Suprapubic skin (tissue), 4 donors: ENCODE measurements around the gene SHLD1. TPM values are rescaled to one million over a fixed set of nuclear protein-coding genes. Genes with fewer than 3 reads are reported as not detected.

ENCODE experiments used
- DNase-seq, 2 donors: peaks; one replicate each; pipeline ENCODE4 v3.0.0-alpha.2; 2019; ENCODE audit warnings: low spot score in 2 of 2
- H3K27ac ChIP-seq: fragments of 200-600 bp; sonication (generic); one replicate; pipeline ENCODE4 v1.5.1; 2019
- H3K27me3 ChIP-seq: fragments of 200-600 bp; sonication (generic); one replicate; pipeline ENCODE4 v1.5.1; 2019
- H3K36me3 ChIP-seq: fragments of 200-600 bp; sonication (generic); one replicate; pipeline ENCODE4 v1.5.1; 2019
- H3K4me1 ChIP-seq: fragments of 200-600 bp; sonication (generic); one replicate; pipeline ENCODE4 v1.5.1; 2019
- H3K4me3 ChIP-seq: fragments of 200-600 bp; sonication (generic); one replicate; pipeline ENCODE4 v1.5.1; 2019; ENCODE audit warnings: mild to moderate bottlenecking
- H3K9me3 ChIP-seq: fragments of 200-600 bp; sonication (generic); one replicate; pipeline ENCODE4 v1.5.1; 2019
- CTCF ChIP-seq, 2 donors: fragments of 200-600 bp in 1 of 2; fragments of 450-650 bp in 1 of 2; sonication (generic) in 1 of 2; IDR thresholded peaks; one replicate each; pipeline ENCODE4 v1.5.1; 2016 to 2019; ENCODE audit warnings: antibody characterized with exemption in 2 of 2, mild to moderate bottlenecking in 1 of 2, moderate library complexity in 1 of 2
- EP300 ChIP-seq: sonication (generic); formaldehyde crosslinking; IDR thresholded peaks from one replicate; pipeline ENCODE4 v1.6.1; 2017; ENCODE audit warnings: antibody characterized with exemption
- POLR2A ChIP-seq, 2 donors: fragments of 450-650 bp; IDR thresholded peaks; one replicate each; pipeline ENCODE4 v1.6.1; 2017; ENCODE audit warnings: antibody characterized with exemption in 2 of 2, mild to moderate bottlenecking in 2 of 2, moderate library complexity in 2 of 2
- POLR2AphosphoS5 ChIP-seq, 3 donors: sonication (generic); formaldehyde crosslinking; IDR thresholded peaks; one replicate each; pipeline ENCODE4 v1.6.1; 2017; ENCODE audit warnings: antibody characterized with exemption in 3 of 3
- WGBS: methylation state at CpG from one replicate; pipeline ENCODE4 v1.1.5; 2018; 5-methylcytosine and 5-hydroxymethylcytosine counted together
- total RNA-seq, 4 donors: library from RNA; depleted of rRNA; stranded (reverse); fragments of >200 nt; gene quantifications; one replicate each; pipeline ENCODE4 v1.1.0, GENCODE V29; 2016

The SHLD1 gene
- total RNA-seq, 4 donors from 2014 or later = 3.3 to 3.9 (median 3.7) TPM

- Histone ChIP-seq H3K4me1 (no peaks in the 10 kb centered on the region), H3K4me3 (no peak overlapping the region), H3K36me3 (no peaks in the 10 kb centered on the region), H3K27ac (no peak overlapping the region), H3K9me3 (no peaks in the 10 kb centered on the region), H3K27me3 (no peaks in the 10 kb centered on the region)
- TF ChIP-seq POLR2AphosphoS5 (IDR thresholded peaks at IDR 0.05) (no peak), POLR2A (IDR thresholded peaks at IDR 0.05) (no peak), EP300 (no peak), CTCF (IDR thresholded peaks at IDR 0.05) (no peak)
- 67% methylated on average over 1 of the region's 1 CpG for WGBS
- no peak for DNase-seq
These were observed 149.2 kb downstream of the SHLD1 start for GRCh38 chr20:5899444-5899843.

GRCh38 chr20:5900908-5901307 lies 150.7 kb downstream of the SHLD1 start:
- Histone ChIP-seq H3K4me3 (no peak overlapping the region), H3K36me3 (no peaks in the 10 kb centered on the region), H3K27me3 (no peaks in the 10 kb centered on the region), H3K4me1 (no peaks in the 10 kb centered on the region), H3K27ac (no peak overlapping the region), H3K9me3 (no peaks in the 10 kb centered on the region)
- WGBS = 84% methylated on average over 1 of the region's 1 CpG
- TF ChIP-seq POLR2AphosphoS5 (IDR thresholded peaks at IDR 0.05) (no peak), POLR2A (IDR thresholded peaks at IDR 0.05) (no peak), EP300 (no peak), CTCF (IDR thresholded peaks at IDR 0.05) (no peak)
- no peak for DNase-seq

GRCh38 chr20:5908981-5909380 lies 158.8 kb downstream of the SHLD1 start:
- no peak overlapping the region for H3K4me3 ChIP-seq
- DNase-seq = no peak
- 70% methylated on average over 2 of the region's 2 CpGs for WGBS
- H3K36me3 ChIP-seq = no peaks in the 10 kb centered on the region
- H3K27ac ChIP-seq = no peak overlapping the region
- H3K27me3 ChIP-seq = peaks cover 39% of the 10 kb centered on the region
- no peaks in the 10 kb centered on the region for H3K9me3 ChIP-seq
- peaks cover 6% of the 10 kb centered on the region for H3K4me1 ChIP-seq
- TF ChIP-seq EP300 (no peak), POLR2A (IDR thresholded peaks at IDR 0.05) (no peak), CTCF (IDR thresholded peaks at IDR 0.05) (no peak), POLR2AphosphoS5 (IDR thresholded peaks at IDR 0.05) (no peak)

- Histone ChIP-seq H3K36me3 (no peaks in the 10 kb centered on the region), H3K27me3 (peaks cover 39% of the 10 kb centered on the region), H3K4me3 (no peak overlapping the region), H3K4me1 (peaks cover 6% of the 10 kb centered on the region), H3K27ac (no peak overlapping the region), H3K9me3 (no peaks in the 10 kb centered on the region)
- 63% methylated on average over 6 of the region's 6 CpGs for WGBS
- TF ChIP-seq POLR2AphosphoS5 (IDR thresholded peaks at IDR 0.05) (no peak), CTCF (IDR thresholded peaks at IDR 0.05) (no peak), POLR2A (IDR thresholded peaks at IDR 0.05) (no peak), EP300 (no peak)
- no peak for DNase-seq
These were observed 160.0 kb downstream of the SHLD1 start for GRCh38 chr20:5910186-5910585.

- no peaks in the 10 kb centered on the region for H3K36me3 ChIP-seq
- no peak for DNase-seq
- peaks cover 6% of the 10 kb centered on the region for H3K4me1 ChIP-seq
- 88% methylated on average over 2 of the region's 2 CpGs for WGBS
- no peak for TF ChIP-seq POLR2A (IDR thresholded peaks at IDR 0.05)
- no peak for TF ChIP-seq POLR2AphosphoS5 (IDR thresholded peaks at IDR 0.05)
- TF ChIP-seq CTCF (IDR thresholded peaks at IDR 0.05) = no peak
- TF ChIP-seq EP300 = no peak
- H3K27ac ChIP-seq = no peak overlapping the region
- H3K27me3 ChIP-seq = peaks cover 31% of the 10 kb centered on the region
- H3K9me3 ChIP-seq = no peaks in the 10 kb centered on the region
- H3K4me3 ChIP-seq = no peak overlapping the region
These were observed 163.0 kb downstream of the SHLD1 start for GRCh38 chr20:5913166-5913565.

Other genes with a start within 250 kb of the SHLD1 start
- gene GPCPD1, start 139.4 kb upstream of the SHLD1 start, total RNA-seq = 10 to 100 TPM in 3 of 4 donors, 1 to 10 TPM in 1; 9.0 to 22.4 (median 14.9) TPM
- gene CHGB, start 161.1 kb downstream of the SHLD1 start, total RNA-seq = not detected
- gene TRMT6, start 200.1 kb downstream of the SHLD1 start, total RNA-seq = 10 to 100 TPM in 1 of 4 donors, 1 to 10 TPM in 3; 7.7 to 13.0 (median 9.5) TPM
- 1 to 10 TPM; 4.0 to 6.8 (median 4.8) TPM for gene MCM8, start 200.3 kb downstream of the SHLD1 start, total RNA-seq